T-cell (primary cell): ENCODE measurements around the gene ELANE. TPM values are rescaled to one million over a fixed set of nuclear protein-coding genes. Genes with fewer than 3 reads are reported as not detected.

Source experiments
- ATAC-seq, 4 experiments: fragments of 200-7000 bp in 3 of 4; fragments of 150-1000 bp in 1 of 4; cut with Tn5 transposase; replicated peaks in 1 of 4; 1 replicate in 3 of 4; 2 replicates in 1 of 4; pipeline ENCODE4 v1.10.0; 2021; ENCODE audit warnings: moderate library complexity in 3 of 4, mild to moderate bottlenecking in 2 of 4, moderate number of reproducible peaks in 1 of 4
- CTCF ChIA-PET, 2 donors: fragments of 300-600 bp; sonication (Branson Sonifier 250); formaldehyde crosslinking; loops; one replicate each; lab custom pipeline; 2022; ENCODE audit warnings: antibody characterized with exemption in 2 of 2; lab: Charles Lee
- POLR2A ChIA-PET, 2 donors: fragments of 300-600 bp; sonication (Branson Sonifier 250); formaldehyde crosslinking; loops; one replicate each; lab custom pipeline; 2022; ENCODE audit warnings: antibody characterized with exemption in 2 of 2; lab: Charles Lee
- DNase-seq, 35 experiments: peaks; one replicate each; pipeline versions ENCODE4 v3.0.0 to v3.0.0-alpha.2; 2013 to 2023
- H3K27ac ChIP-seq: one replicate; pipeline ENCODE4 v1.5.1; 2013; ENCODE audit warnings: low read length
- H3K27me3 ChIP-seq, 2 experiments: replicated peaks in 1 of 2; 1 replicate in 1 of 2; 2 replicates in 1 of 2; pipeline versions ENCODE4 v1.6.1 to v1.7.0; 2013; ENCODE audit warnings: low read length in 1 of 2, mixed read lengths in 1 of 2; ENCODE audit not compliant: control insufficient read depth in 2 of 2, insufficient read depth in 2 of 2; ENCODE audit errors: extremely low read depth in 1 of 2
- H3K36me3 ChIP-seq, 2 donors: 1 replicate in 1 of 2; 2 replicates in 1 of 2; pipeline versions ENCODE4 v1.6.1 to v1.7.0; 2013; ENCODE audit warnings: low read length in 1 of 2; ENCODE audit not compliant: control insufficient read depth in 2 of 2, insufficient read depth in 1 of 2; ENCODE audit errors: extremely low read depth in 1 of 2
- H3K4me1 ChIP-seq, 2 experiments: 1 replicate in 1 of 2; 2 replicates in 1 of 2; pipeline versions ENCODE4 v1.6.1 to v1.7.0; 2013; ENCODE audit warnings: low read length in 2 of 2, mixed read lengths in 1 of 2; ENCODE audit not compliant: insufficient read depth in 2 of 2, control insufficient read depth in 1 of 2; ENCODE audit errors: extremely low read depth in 1 of 2
- H3K4me3 ChIP-seq, 2 donors: 1 replicate in 1 of 2; 2 replicates in 1 of 2; pipeline versions ENCODE4 v1.5.1 to v1.7.0; 2013; ENCODE audit warnings: mild to moderate bottlenecking in 2 of 2, low read length in 1 of 2, moderate library complexity in 1 of 2; ENCODE audit not compliant: control insufficient read depth in 1 of 2; ENCODE audit errors: extremely low read depth in 1 of 2
- H3K9me3 ChIP-seq: 2 replicates; pipeline ENCODE4 v1.7.0; 2013
- H3K27ac Mint-ChIP-seq, 2 donors: one replicate each; pipeline ENCODE4 v1.8.0; 2020 to 2021; ENCODE audit warnings: mild to moderate bottlenecking in 2 of 2, mixed read lengths in 2 of 2
- H3K27me3 Mint-ChIP-seq, 2 donors: one replicate each; pipeline ENCODE4 v1.8.0; 2021 to 2022; ENCODE audit warnings: mixed read lengths in 2 of 2
- H3K36me3 Mint-ChIP-seq: one replicate; pipeline ENCODE4 v1.8.0; 2021; ENCODE audit warnings: mixed read lengths
- H3K4me1 Mint-ChIP-seq, 3 donors: one replicate each; pipeline ENCODE4 v1.8.0; 2020 to 2022; ENCODE audit warnings: mixed read lengths in 3 of 3, mild to moderate bottlenecking in 1 of 3
- H3K4me3 Mint-ChIP-seq, 3 donors: one replicate each; pipeline ENCODE4 v1.8.0; 2020 to 2022; ENCODE audit warnings: mild to moderate bottlenecking in 3 of 3, mixed read lengths in 3 of 3, moderate library complexity in 3 of 3
- H3K9me3 Mint-ChIP-seq, 3 donors: one replicate each; pipeline ENCODE4 v1.8.0; 2020 to 2022; ENCODE audit warnings: mixed read lengths in 3 of 3
- WGBS: methylation state at CpG from one replicate; pipeline ENCODE4 v1.1.5; 2013; ENCODE audit warnings: missing lambda C conversion rate; ENCODE audit not compliant: insufficient coverage; 5-methylcytosine and 5-hydroxymethylcytosine counted together
- total RNA-seq, 35 experiments: library from RNA in 6 of 35; stranded (reverse) in 6 of 35; fragments of 120-200 nt in 1 of 35; gene quantifications; one replicate each; pipeline versions ENCODE4 v1.2.1 to v1.2.4 and lab custom pipeline; 2013 to 2026

The ELANE gene
- total RNA-seq, 5 donors from 2014 or later (not counting 1 experiment from before 2014, with no cell fraction given), result 0.83 TPM; not detected in 4

DNA sequence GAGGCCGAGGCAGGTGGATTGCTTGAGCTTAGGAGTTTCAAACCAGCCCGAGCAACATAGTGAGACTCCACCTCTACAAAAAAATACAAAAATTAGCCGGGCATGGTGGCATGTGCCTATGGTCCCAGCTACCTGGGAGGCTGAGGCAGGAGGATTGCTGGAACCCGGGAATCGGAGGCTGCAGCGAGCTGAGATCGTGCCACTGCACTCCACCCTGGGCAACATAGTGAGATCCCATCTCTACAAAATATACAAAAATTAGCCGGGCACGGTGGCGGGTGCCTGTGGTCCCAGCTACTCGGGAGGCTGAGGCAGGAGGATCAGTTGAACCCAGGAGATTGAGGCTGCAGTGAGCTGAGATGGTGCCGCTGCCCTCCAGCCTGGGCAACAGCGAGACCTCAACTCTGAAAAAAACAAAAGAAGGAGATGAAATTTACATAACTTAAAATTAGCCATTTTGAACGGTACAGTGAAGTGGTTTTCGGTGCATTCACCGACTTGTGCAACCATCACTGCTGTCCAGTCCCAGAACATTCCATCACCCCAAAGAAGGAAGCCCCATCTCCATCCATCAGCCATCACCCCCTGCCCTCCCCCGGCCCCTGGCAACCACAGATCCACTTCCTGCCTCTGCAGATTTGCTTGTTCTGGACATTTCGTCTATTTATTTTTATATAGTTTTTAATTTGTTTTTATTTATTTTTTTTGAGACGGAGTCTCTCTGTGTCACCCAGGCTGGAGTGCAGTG is 26.0 kb upstream of the ELANE start:
- Mint-ChIP-seq H3K36me3 (no peaks in the 10 kb centered on the region), H3K27ac (no peak overlapping the region), H3K4me1 (no peaks in the 10 kb centered on the region), H3K27me3 (peaks cover 13 to 21% of the 10 kb centered on the region in 2 donors), H3K9me3 (no peaks in the 10 kb centered on the region), H3K4me3 (no peak overlapping the region)
- Histone ChIP-seq H3K4me1 (peaks cover 0 to 2% of the 10 kb centered on the region in 2 experiments), H3K27me3 (peaks cover 0 to 67% of the 10 kb centered on the region in 2 experiments), H3K36me3 (no peaks in the 10 kb centered on the region), H3K4me3 (no peak overlapping the region), H3K9me3 (no peaks in the 10 kb centered on the region), H3K27ac (no peak overlapping the region)
- POLR2A ChIA-PET, result interaction anchor here in 1 of 2 donors (0.5 kb wide), 1 partner anchor 366 kb away, joined by 3 read pairs; no protein-coding TSS in a partner anchor
- no peak for ATAC-seq
- DNase-seq, result no peak
- 80% methylated on average over 8 of the region's 19 CpGs for WGBS
- CTCF ChIA-PET, result no interaction called here

GRCh38 chr19:827314-827709 is 24.8 kb upstream of the ELANE start:
- CTCF ChIA-PET, result no interaction called here
- WGBS, result 94% methylated on average over 2 of the region's 11 CpGs
- peaks cover 13 to 21% of the 10 kb centered on the region in 2 donors for H3K27me3 Mint-ChIP-seq

GRCh38 chr19:827710-828321 is 24.3 kb upstream of the ELANE start, which contains the start of gene AZU1:
AZU1 (plus strand) TSS chr19:827837; CDS start chr19:827847, 10 bp downstream.
- no peak within 1 kb of the TSS for H3K4me3 ChIP-seq
- POLR2A ChIA-PET, result interaction anchor here in 1 of 2 donors (0.6 kb wide), 1 partner anchor 156 kb away, joined by 4 read pairs; the partner anchor contains the start of gene WDR18
- 75% methylated on average over 32 of the region's 33 CpGs for WGBS
- no peak within 1 kb of the TSS for H3K27ac Mint-ChIP-seq
- CTCF ChIA-PET, result interaction anchor here in 1 of 2 donors (0.5 kb wide), 1 partner anchor 147 kb away, joined by 3 read pairs; no protein-coding TSS in a partner anchor
- H3K27ac ChIP-seq, result no peak within 1 kb of the TSS
- no peaks in the 10 kb centered on the region for H3K4me1 ChIP-seq
- peaks cover 11 to 18% of the 10 kb centered on the region in 2 donors for H3K27me3 Mint-ChIP-seq
- peaks cover 0 to 69% of the 10 kb centered on the region in 2 experiments for H3K27me3 ChIP-seq
- DNase-seq (no peak), ATAC-seq (no peak)
- no peaks in the 10 kb centered on the region for H3K4me1 Mint-ChIP-seq
- H3K36me3 Mint-ChIP-seq, result no peaks in the 10 kb centered on the region
- no peak within 1 kb of the TSS for H3K4me3 Mint-ChIP-seq
- H3K9me3 ChIP-seq, result no peaks in the 10 kb centered on the region
- H3K36me3 ChIP-seq, result no peaks in the 10 kb centered on the region
- H3K9me3 Mint-ChIP-seq, result no peaks in the 10 kb centered on the region

More at GRCh38 chr19:827314-827709, 24.8 kb upstream of the ELANE start:
- Mint-ChIP-seq H3K27ac (no peak overlapping the region), H3K4me1 (no peaks in the 10 kb centered on the region), H3K4me3 (no peak overlapping the region), H3K36me3 (no peaks in the 10 kb centered on the region), H3K9me3 (no peaks in the 10 kb centered on the region)
- Histone ChIP-seq H3K27ac (no peak overlapping the region), H3K27me3 (peaks cover 0 to 70% of the 10 kb centered on the region in 2 experiments), H3K9me3 (no peaks in the 10 kb centered on the region), H3K36me3 (no peaks in the 10 kb centered on the region), H3K4me3 (no peak overlapping the region), H3K4me1 (peaks cover 0 to 2% of the 10 kb centered on the region in 2 experiments)
- no peak for ATAC-seq
- DNase-seq, result no peak
- POLR2A ChIA-PET, result interaction anchor here in 1 of 2 donors (0.6 kb wide), 1 partner anchor 157 kb away, joined by 4 read pairs; the partner anchor contains the start of gene WDR18

DNA sequence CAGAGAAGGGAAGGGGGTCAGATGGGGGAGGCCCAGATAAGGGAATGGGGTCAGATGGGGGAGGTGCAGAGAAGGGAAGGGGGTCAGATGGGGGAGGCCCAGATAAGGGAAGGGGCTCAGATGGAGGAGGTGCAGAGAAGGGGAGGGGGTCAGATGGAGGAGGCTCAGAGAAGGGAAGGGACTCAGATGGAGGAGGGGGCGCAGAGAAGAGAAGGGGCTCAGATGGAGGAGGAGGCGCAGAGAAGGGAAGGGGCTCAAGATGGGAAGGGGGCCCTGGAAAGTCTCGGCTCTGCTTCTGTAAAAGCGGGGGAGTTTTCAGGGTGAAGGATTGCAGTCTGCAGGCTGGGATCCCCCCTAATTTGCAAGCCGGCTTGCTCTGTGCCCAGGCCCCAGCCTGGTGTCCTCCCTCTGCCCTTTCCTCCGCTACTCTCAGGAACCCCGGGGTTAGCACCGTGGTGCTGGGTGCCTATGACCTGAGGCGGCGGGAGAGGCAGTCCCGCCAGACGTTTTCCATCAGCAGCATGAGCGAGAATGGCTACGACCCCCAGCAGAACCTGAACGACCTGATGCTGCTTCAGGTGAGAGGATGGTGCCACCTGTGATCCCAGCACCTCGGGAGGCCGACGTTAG is 22.9 kb upstream of the ELANE start:
- H3K9me3 Mint-ChIP-seq, result no peaks in the 10 kb centered on the region
- Histone ChIP-seq H3K27me3 (peaks cover 0 to 55% of the 10 kb centered on the region in 2 experiments), H3K36me3 (no peaks in the 10 kb centered on the region), H3K27ac (no peak overlapping the region), H3K4me3 (no peak overlapping the region), H3K4me1 (no peaks in the 10 kb centered on the region), H3K9me3 (no peaks in the 10 kb centered on the region)
- peaks cover 0 to 6% of the 10 kb centered on the region in 2 donors for H3K27me3 Mint-ChIP-seq
- POLR2A ChIA-PET, result no interaction called here
- CTCF ChIA-PET, result no interaction called here
- 86% methylated on average over 14 of the region's 18 CpGs for WGBS
- no peaks in the 10 kb centered on the region for H3K36me3 Mint-ChIP-seq
- no peaks in the 10 kb centered on the region for H3K4me1 Mint-ChIP-seq
- no peak for DNase-seq
- no peak overlapping the region for H3K27ac Mint-ChIP-seq
- no peak overlapping the region for H3K4me3 Mint-ChIP-seq
- ATAC-seq, result no peak

DNA sequence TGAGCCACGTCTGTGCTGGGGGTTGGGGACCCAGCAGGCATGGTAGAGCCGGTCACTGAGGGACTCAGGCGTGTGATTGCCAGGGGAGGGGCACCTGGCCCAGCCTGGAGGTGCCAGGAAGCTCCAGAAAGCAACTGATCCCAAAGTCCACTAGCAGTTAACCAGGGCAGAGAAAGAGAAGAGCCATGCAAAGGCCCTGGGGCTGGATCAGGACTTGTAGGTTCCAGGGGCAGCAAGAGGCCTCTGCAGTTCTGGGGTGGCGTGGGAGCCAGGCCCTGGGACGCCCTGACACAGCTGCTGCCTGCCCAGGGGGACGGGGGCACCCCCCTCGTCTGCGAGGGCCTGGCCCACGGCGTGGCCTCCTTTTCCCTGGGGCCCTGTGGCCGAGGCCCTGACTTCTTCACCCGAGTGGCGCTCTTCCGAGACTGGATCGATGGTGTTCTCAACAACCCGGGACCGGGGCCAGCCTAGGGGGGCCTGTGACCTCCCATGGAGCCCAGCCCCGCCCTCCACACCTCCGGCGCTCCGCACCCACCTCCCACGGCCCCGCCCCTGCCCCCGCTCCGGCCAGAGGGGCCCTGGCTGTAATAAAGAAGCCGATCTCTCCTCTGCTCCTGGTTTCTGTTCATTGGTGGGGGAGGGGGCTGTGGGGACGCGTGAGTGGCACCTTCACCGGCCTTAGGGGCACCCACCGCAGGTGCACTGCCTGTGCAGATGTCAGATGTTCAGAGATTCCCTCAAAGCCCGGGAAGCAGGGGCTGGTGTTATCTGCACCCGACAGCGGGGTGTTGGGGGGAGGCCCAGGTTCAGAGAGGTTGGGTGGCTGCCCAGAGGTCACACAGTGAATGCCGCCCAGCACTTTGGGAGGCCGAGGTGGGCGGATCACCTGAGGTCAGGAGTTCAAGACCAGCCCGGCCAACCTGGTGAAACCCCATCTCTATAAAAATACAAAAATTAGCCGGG is 20.4 kb upstream of the ELANE start:
- H3K36me3 ChIP-seq, result no peaks in the 10 kb centered on the region
- H3K9me3 ChIP-seq, result no peaks in the 10 kb centered on the region
- ChIA-PET POLR2A (interaction anchor here in 1 of 2 donors (0.6 kb wide), 1 partner anchor 198 kb away, joined by 4 read pairs; no protein-coding TSS in a partner anchor), CTCF (no interaction called here)
- 73% methylated on average over 21 of the region's 38 CpGs for WGBS
- DNase-seq, result no peak
- no peak overlapping the region for H3K4me3 ChIP-seq
- H3K27me3 Mint-ChIP-seq, result peaks cover 6 to 9% of the 10 kb centered on the region in 2 donors
- no peaks in the 10 kb centered on the region for H3K4me1 ChIP-seq
- H3K36me3 Mint-ChIP-seq, result no peaks in the 10 kb centered on the region
- H3K27ac Mint-ChIP-seq, result no peak overlapping the region
- H3K27ac ChIP-seq, result no peak overlapping the region
- ATAC-seq, result no peak
- H3K4me3 Mint-ChIP-seq, result no peak overlapping the region
- H3K4me1 Mint-ChIP-seq, result peaks cover 0 to 7% (median 3%) of the 10 kb centered on the region in 3 donors
- peaks cover 0 to 54% of the 10 kb centered on the region in 2 experiments for H3K27me3 ChIP-seq
- no peaks in the 10 kb centered on the region for H3K9me3 Mint-ChIP-seq
